ENCODE results near the gene C1QL1.

C1QL1 gene

GRCh38 chr17:44956998-44957981, 10.8 kb downstream of the C1QL1 start:
- Histone ChIP-seq H3K9me2 (replicated peaks; ENCODE audit: insufficient read depth, low read length) (no peaks in the 10 kb centered on the region), H3F3A (ENCODE audit: insufficient read depth, low read length) (no peaks in the 10 kb centered on the region), H3K9ac (ENCODE audit: low read length) (no peak overlapping the region), H3K4me3 (ENCODE audit: low read length) (no peak overlapping the region), H3K27ac (ENCODE audit: low read length) (no peak overlapping the region), H3K36me3 (replicated peaks; ENCODE audit: insufficient read depth, low read length) (no peaks in the 10 kb centered on the region), H3K27me3 (replicated peaks; ENCODE audit: insufficient read depth, low read length) (peaks cover 35% of the 10 kb centered on the region), H3K79me2 (ENCODE audit: low read length) (no peaks in the 10 kb centered on the region), H3K4me2 (ENCODE audit: low read depth, low read length) (no peak overlapping the region), H4K20me1 (ENCODE audit: insufficient read depth, low read length) (no peaks in the 10 kb centered on the region), H2AFZ (ENCODE audit: low read length) (no peak overlapping the region), H3K9me3 (replicated peaks; ENCODE audit: insufficient read depth, low read length) (no peaks in the 10 kb centered on the region), H3K4me1 (ENCODE audit: low read length) (no peaks in the 10 kb centered on the region)
- DNase-seq = no peak
- TF ChIP-seq EZH2phosphoT487 (IDR thresholded peaks at IDR 0.05; ENCODE audit: low read length) (no peak), CTCF (IDR thresholded peaks at IDR 0.05; ENCODE audit: low read length) (no peak), EZH2 (optimal IDR thresholded peaks at IDR 0.05; ENCODE audit: low read depth, low read length) (no peak)

GRCh38 chr17:44955674-44956425, 12.3 kb downstream of the C1QL1 start:
- Histone ChIP-seq H3K9ac (ENCODE audit: low read length) (no peak overlapping the region), H2AFZ (ENCODE audit: low read length) (no peak overlapping the region), H3K27ac (ENCODE audit: low read length) (no peak overlapping the region), H3F3A (ENCODE audit: insufficient read depth, low read length) (no peaks in the 10 kb centered on the region), H3K9me2 (replicated peaks; ENCODE audit: insufficient read depth, low read length) (no peaks in the 10 kb centered on the region), H4K20me1 (ENCODE audit: insufficient read depth, low read length) (no peaks in the 10 kb centered on the region), H3K4me1 (ENCODE audit: low read length) (no peaks in the 10 kb centered on the region), H3K9me3 (replicated peaks; ENCODE audit: insufficient read depth, low read length) (no peaks in the 10 kb centered on the region), H3K4me2 (ENCODE audit: low read depth, low read length) (no peak overlapping the region), H3K4me3 (ENCODE audit: low read length) (no peak overlapping the region), H3K36me3 (replicated peaks; ENCODE audit: insufficient read depth, low read length) (no peaks in the 10 kb centered on the region), H3K27me3 (replicated peaks; ENCODE audit: insufficient read depth, low read length) (peaks cover 27% of the 10 kb centered on the region), H3K79me2 (ENCODE audit: low read length) (no peaks in the 10 kb centered on the region)
- DNase-seq = no peak
- TF ChIP-seq EZH2phosphoT487 (IDR thresholded peaks at IDR 0.05; ENCODE audit: low read length) (no peak), CTCF (IDR thresholded peaks at IDR 0.05; ENCODE audit: low read length) (no peak), EZH2 (optimal IDR thresholded peaks at IDR 0.05; ENCODE audit: low read depth, low read length) (no peak)

- no peaks in the 10 kb centered on the region for H3K9me3 ChIP-seq (replicated peaks; ENCODE audit: insufficient read depth, low read length)
- H3K27me3 ChIP-seq (replicated peaks; ENCODE audit: insufficient read depth, low read length) = peaks cover 2% of the 10 kb centered on the region; the same call in 1 of the 2 replicates
- no peak overlapping the region for H3K4me3 ChIP-seq (ENCODE audit: low read length)
- H3K9me2 ChIP-seq (replicated peaks; ENCODE audit: insufficient read depth, low read length) = no peaks in the 10 kb centered on the region
- H3K27ac ChIP-seq (ENCODE audit: low read length) = no peak overlapping the region
- H4K20me1 ChIP-seq (ENCODE audit: insufficient read depth, low read length) = no peaks in the 10 kb centered on the region
- no peak overlapping the region for H3K9ac ChIP-seq (ENCODE audit: low read length)
- H3F3A ChIP-seq (ENCODE audit: insufficient read depth, low read length) = no peaks in the 10 kb centered on the region
- no peak overlapping the region for H3K4me2 ChIP-seq (ENCODE audit: low read depth, low read length)
- peaks cover 3% of the 10 kb centered on the region for H3K4me1 ChIP-seq (ENCODE audit: low read length)
- H3K36me3 ChIP-seq (replicated peaks; ENCODE audit: insufficient read depth, low read length) = no peaks in the 10 kb centered on the region
- DNase-seq = no peak
- no peaks in the 10 kb centered on the region for H3K79me2 ChIP-seq (ENCODE audit: low read length)
- H2AFZ ChIP-seq (ENCODE audit: low read length) = no peak overlapping the region
- TF ChIP-seq CTCF (IDR thresholded peaks at IDR 0.05; ENCODE audit: low read length) = no peak
- TF ChIP-seq EZH2phosphoT487 (IDR thresholded peaks at IDR 0.05; ENCODE audit: low read length) = no peak
- TF ChIP-seq EZH2 (optimal IDR thresholded peaks at IDR 0.05; ENCODE audit: low read depth, low read length) = no peak
Observed at GRCh38 chr17:44952946-44953475, 15.1 kb downstream of the C1QL1 start.
